ENCODE measurements around the gene CCHCR1. TPM values are rescaled to one million over a fixed set of nuclear protein-coding genes. Genes with fewer than 3 reads are reported as not detected.

The CCHCR1 gene
- total and polyA plus RNA-seq, 9 of the 15 experiments (the other 6 are each of a cell fraction or from before 2014, with no cell fraction given): 1.2 to 47.3 (median 32.0) TPM

GRCh38 chr6:31158140-31158862, 699 bp upstream of the CCHCR1 start, which contains the start of gene TCF19 (continued):
- TF ChIP-seq MYNN (IDR thresholded peaks at IDR 0.05): no peak
- TF ChIP-seq MYNN (CRISPR knock-in tag; IDR thresholded peaks at IDR 0.05): no peak
- peak; percentile 96 for TF ChIP-seq E2F1 (CRISPR knock-in tag; IDR thresholded peaks at IDR 0.05)
- TF ChIP-seq FOXK2 (conservative IDR thresholded peaks at IDR 0.05 in 1 of 2, IDR thresholded peaks at IDR 0.05 in 1 of 2; ENCODE audit: low read depth in 2 of 2): no peak; a peak in 1 of 4 replicates
- TF ChIP-seq XRCC5 (IDR thresholded peaks at IDR 0.05; ENCODE audit: low read depth, low read length): peak; percentile 59; the same call in 1 of the 2 replicates
- TF ChIP-seq ETV6 (IDR thresholded peaks at IDR 0.05; ENCODE audit: borderline replicate concordance in 1 of 2, low read depth in 2 of 2, low read length in 1 of 2): no peak
- no peak for TF ChIP-seq ETV6 (CRISPR knock-in tag; IDR thresholded peaks at IDR 0.05; ENCODE audit: borderline replicate concordance)
- no peak for TF ChIP-seq DDX20 (tag; IDR thresholded peaks at IDR 0.05; ENCODE audit: low read depth)
- no peak for TF ChIP-seq ETV1 (tag; conservative IDR thresholded peaks at IDR 0.05; ENCODE audit: low read depth)
- no peak for TF ChIP-seq PTBP1 (IDR thresholded peaks at IDR 0.05; ENCODE audit: low read depth, low read length)
- peak; percentile 95 for TF ChIP-seq NKRF (IDR thresholded peaks at IDR 0.05; ENCODE audit: borderline replicate concordance)
- no peak for TF ChIP-seq PATZ1 (CRISPR knock-in tag; IDR thresholded peaks at IDR 0.05; ENCODE audit: borderline replicate concordance)
- TF ChIP-seq ZC3H8 (IDR thresholded peaks at IDR 0.05): no peak
- no peak for TF ChIP-seq ZMIZ1 (IDR thresholded peaks at IDR 0.05; ENCODE audit: low read depth in 2 of 2, low read length in 2 of 2)
- no peak for TF ChIP-seq E2F5 (CRISPR knock-in tag; IDR thresholded peaks at IDR 0.05)
- peak; percentile 99 for TF ChIP-seq NRF1 (conservative IDR thresholded peaks at IDR 0.05 in 1 of 2, IDR thresholded peaks at IDR 0.05 in 1 of 2)
